ENCODE measurements around the gene RIPK3.

- TF ChIP-seq CTCF (conservative IDR thresholded peaks at IDR 0.05) (peak; percentile 80), ZFX (IDR thresholded peaks at IDR 0.05) (peak; percentile 82)
Observed at GRCh38 chr14:24310646-24311604, 28.9 kb downstream of the RIPK3 start, which contains the start of gene LTB4R.

Measured in C4-2B (cell line).